SU-DHL-6 (cell line): ENCODE results near the gene WDSUB1.

Experiments used
- H2AFZ ChIP-seq: fragments of 200-600 bp; sonication (generic); 2 replicates; pipeline ENCODE4 v1.6.1; 2014; ENCODE audit warnings: low read depth, mild to moderate bottlenecking, moderate library complexity, mixed read lengths, antibody characterized with exemption, low read length; ENCODE audit not compliant: severe bottlenecking
- H3F3A ChIP-seq: fragments of 200-600 bp; shearing (Covaris generic); 2 replicates; pipeline ENCODE4 v1.6.0; 2016; ENCODE audit warnings: antibody characterized with exemption, mild to moderate bottlenecking; ENCODE audit not compliant: insufficient read depth
- H3K27ac ChIP-seq: fragments of 200-600 bp; sonication (generic); 2 replicates; pipeline ENCODE4 v1.5.1; 2016; ENCODE audit warnings: low read depth, mild to moderate bottlenecking, low read length, moderate library complexity, mixed read lengths
- H3K27me3 ChIP-seq: fragments of 200-600 bp; sonication (generic), shearing (Covaris generic); 2 replicates; pipeline ENCODE4 v1.6.0; 2014; ENCODE audit warnings: mild to moderate bottlenecking, low read length
- H3K36me3 ChIP-seq: fragments of 200-600 bp; sonication (generic); 2 replicates; pipeline ENCODE4 v1.6.1; 2014; ENCODE audit warnings: mild to moderate bottlenecking, low read length, mixed read lengths
- H3K4me2 ChIP-seq: fragments of 300-600, 200-600 bp; shearing (Covaris generic), sonication (generic); 2 replicates; pipeline ENCODE4 v1.6.0; 2014; ENCODE audit warnings: low read length, low read depth, mild to moderate bottlenecking; ENCODE audit not compliant: poor library complexity, severe bottlenecking
- H3K4me3 ChIP-seq: fragments of 200-600 bp; sonication (generic); 2 replicates; pipeline ENCODE4 v1.5.1; 2014; ENCODE audit warnings: antibody characterized with exemption, low read length, mild to moderate bottlenecking, mixed read lengths; ENCODE audit not compliant: insufficient read depth, poor library complexity, severe bottlenecking
- H3K79me2 ChIP-seq: fragments of 200-600 bp; sonication (generic); 2 replicates; pipeline ENCODE4 v1.6.1; 2014; ENCODE audit warnings: mild to moderate bottlenecking, low read length, moderate library complexity; ENCODE audit not compliant: insufficient read depth
- H3K9ac ChIP-seq: fragments of 200-600 bp; sonication (generic); 2 replicates; pipeline ENCODE4 v1.7.0; 2014; ENCODE audit warnings: mild to moderate bottlenecking, low read length
- H3K9me2 ChIP-seq: fragments of 200-600 bp; sonication (generic); replicated peaks from 2 replicates; pipeline ENCODE4 v1.6.1; 2014; ENCODE audit warnings: low read length; ENCODE audit not compliant: insufficient read depth
- H3K9me3 ChIP-seq: fragments of 200-600 bp; sonication (generic); 2 replicates; pipeline ENCODE4 v1.6.1; 2014; ENCODE audit warnings: low read length, mixed read lengths; ENCODE audit not compliant: insufficient read depth
- H4K20me1 ChIP-seq: fragments of 200-600 bp; sonication (generic); 2 replicates; pipeline ENCODE4 v1.6.1; 2014; ENCODE audit warnings: low read depth, mild to moderate bottlenecking, antibody characterized with exemption, low read length, moderate library complexity, mixed read lengths
- EZH2phosphoT487 ChIP-seq: fragments of 200-600 bp; sonication (generic), shearing (Covaris generic); conservative IDR thresholded peaks from 2 replicates; pipeline ENCODE4 v1.6.1; 2018; ENCODE audit warnings: mild to moderate bottlenecking, antibody characterized with exemption, low read length, moderate library complexity, mixed read lengths
- TF ChIP-seq, protein P1 (sequence below): fragments of 200-600 bp; sonication (generic); IDR thresholded peaks from one replicate; pipeline ENCODE4 v1.5.1; 2017; ENCODE audit warnings: antibody characterized with exemption, mild to moderate bottlenecking, low read length, moderate library complexity; ENCODE audit not compliant: insufficient read depth, poor library complexity, severe bottlenecking

Gene WDSUB1

DNA sequence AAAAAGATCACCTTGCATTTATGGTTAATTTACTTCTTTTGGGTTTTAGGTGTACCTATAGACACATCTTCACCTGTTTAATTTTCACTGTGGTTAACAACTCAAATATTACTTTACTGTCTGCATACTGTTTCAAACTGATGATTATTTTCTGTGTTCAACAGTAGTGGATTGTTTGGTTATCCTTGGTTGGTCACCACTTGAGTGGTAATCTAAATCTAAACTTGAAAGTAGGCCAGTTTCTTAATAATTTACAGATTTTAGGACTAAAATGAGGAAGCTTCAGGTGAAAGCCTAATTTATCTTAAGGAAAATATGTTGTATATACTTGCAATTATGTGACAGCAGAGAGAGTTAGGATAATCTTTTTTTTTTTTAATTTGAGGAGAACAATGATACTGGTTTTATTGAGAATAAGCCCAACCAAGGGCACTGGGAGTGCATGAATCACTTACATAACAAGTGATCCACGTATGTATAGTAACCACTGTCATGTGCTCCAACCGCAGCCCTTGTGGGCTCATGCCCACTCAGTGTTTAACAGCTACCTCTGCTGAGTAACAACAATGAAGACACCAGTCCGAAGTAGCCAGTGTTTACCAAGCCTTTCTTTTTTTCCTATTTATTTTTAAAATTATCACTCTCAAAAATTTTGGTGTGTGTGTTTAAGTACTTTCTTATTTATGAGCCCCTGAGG is 31.0 kb upstream of the WDSUB1 start:
- Histone ChIP-seq H3K9me2 (no peaks in the 10 kb centered on the region; the same call in 1 of the 2 replicates), H3K9ac (no peak overlapping the region), H3K36me3 (no peaks in the 10 kb centered on the region), H3K27ac (no peak overlapping the region), H3K27me3 (no peaks in the 10 kb centered on the region), H3K79me2 (no peaks in the 10 kb centered on the region), H3K4me2 (no peak overlapping the region), H3K9me3 (no peaks in the 10 kb centered on the region), H4K20me1 (no peaks in the 10 kb centered on the region), H3K4me3 (no peak overlapping the region), H2AFZ (no peak overlapping the region), H3F3A (no peaks in the 10 kb centered on the region)
- TF ChIP-seq EZH2phosphoT487: no peak
- TF ChIP-seq, protein P1, sequence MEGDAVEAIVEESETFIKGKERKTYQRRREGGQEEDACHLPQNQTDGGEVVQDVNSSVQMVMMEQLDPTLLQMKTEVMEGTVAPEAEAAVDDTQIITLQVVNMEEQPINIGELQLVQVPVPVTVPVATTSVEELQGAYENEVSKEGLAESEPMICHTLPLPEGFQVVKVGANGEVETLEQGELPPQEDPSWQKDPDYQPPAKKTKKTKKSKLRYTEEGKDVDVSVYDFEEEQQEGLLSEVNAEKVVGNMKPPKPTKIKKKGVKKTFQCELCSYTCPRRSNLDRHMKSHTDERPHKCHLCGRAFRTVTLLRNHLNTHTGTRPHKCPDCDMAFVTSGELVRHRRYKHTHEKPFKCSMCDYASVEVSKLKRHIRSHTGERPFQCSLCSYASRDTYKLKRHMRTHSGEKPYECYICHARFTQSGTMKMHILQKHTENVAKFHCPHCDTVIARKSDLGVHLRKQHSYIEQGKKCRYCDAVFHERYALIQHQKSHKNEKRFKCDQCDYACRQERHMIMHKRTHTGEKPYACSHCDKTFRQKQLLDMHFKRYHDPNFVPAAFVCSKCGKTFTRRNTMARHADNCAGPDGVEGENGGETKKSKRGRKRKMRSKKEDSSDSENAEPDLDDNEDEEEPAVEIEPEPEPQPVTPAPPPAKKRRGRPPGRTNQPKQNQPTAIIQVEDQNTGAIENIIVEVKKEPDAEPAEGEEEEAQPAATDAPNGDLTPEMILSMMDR: no peak

- H3K27me3 ChIP-seq: no peaks in the 10 kb centered on the region
- no peaks in the 10 kb centered on the region for H3K9me3 ChIP-seq
- no peak for TF ChIP-seq EZH2phosphoT487
- TF ChIP-seq, protein P1: no peak
- H3K79me2 ChIP-seq: no peaks in the 10 kb centered on the region
- no peaks in the 10 kb centered on the region; the same call in 1 of the 2 replicates for H3K9me2 ChIP-seq
- H3K9ac ChIP-seq: no peak overlapping the region
- no peaks in the 10 kb centered on the region for H3F3A ChIP-seq
- H3K36me3 ChIP-seq: no peaks in the 10 kb centered on the region
- H3K4me3 ChIP-seq: no peak overlapping the region
- no peak overlapping the region for H3K4me2 ChIP-seq
- H3K27ac ChIP-seq: no peak overlapping the region
- no peak overlapping the region for H2AFZ ChIP-seq
- no peaks in the 10 kb centered on the region for H4K20me1 ChIP-seq
These were observed 21.4 kb upstream of the WDSUB1 start for GRCh38 chr2:159307942-159308341.

DNA sequence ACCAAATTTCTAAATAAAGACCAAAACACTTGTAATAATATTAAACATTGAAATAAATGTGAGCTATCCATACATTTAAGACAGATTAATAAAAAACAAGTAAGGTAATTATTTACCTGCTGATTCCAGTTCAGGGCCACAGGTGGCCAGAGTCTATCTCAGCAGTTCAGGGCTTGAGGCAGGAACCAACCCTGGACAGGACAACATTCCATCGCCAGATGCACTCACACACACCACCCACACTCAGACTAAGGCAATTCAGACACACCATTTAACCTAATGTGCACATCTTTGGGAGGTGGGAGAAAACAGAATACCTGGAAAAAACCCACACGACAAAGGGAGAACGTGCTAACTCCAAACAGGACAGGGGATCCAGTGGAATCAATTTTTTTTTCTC is 14.1 kb upstream of the WDSUB1 start:
- Histone ChIP-seq H4K20me1 (no peaks in the 10 kb centered on the region), H3K4me3 (no peak overlapping the region), H2AFZ (no peak overlapping the region), H3K9me3 (no peaks in the 10 kb centered on the region), H3K79me2 (no peaks in the 10 kb centered on the region), H3K36me3 (no peaks in the 10 kb centered on the region), H3K27me3 (no peaks in the 10 kb centered on the region), H3K9ac (no peak overlapping the region), H3K27ac (no peak overlapping the region), H3K4me2 (no peak overlapping the region), H3F3A (no peaks in the 10 kb centered on the region), H3K9me2 (no peaks in the 10 kb centered on the region)
- TF ChIP-seq EZH2phosphoT487: no peak

DNA sequence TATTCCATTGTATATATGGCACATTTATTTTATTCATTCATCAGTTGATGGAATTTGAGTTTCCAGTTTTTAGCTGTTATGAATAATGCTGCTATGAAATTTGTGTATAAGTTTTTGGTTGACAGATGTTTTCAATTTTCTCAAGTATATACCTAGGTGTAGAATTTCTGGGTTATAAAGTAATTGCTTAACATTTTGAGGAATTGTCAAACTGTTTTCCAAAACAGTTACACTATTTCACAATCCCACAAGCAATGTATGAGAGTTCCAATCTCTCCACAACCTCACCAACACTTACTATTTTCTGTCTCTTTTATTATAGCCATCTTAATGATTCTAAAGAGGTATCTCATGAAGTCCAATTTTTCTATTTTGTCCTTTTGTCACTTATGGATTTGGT is 12.5 kb upstream of the WDSUB1 start:
- TF ChIP-seq, protein P1: no peak
- no peak for TF ChIP-seq EZH2phosphoT487
- H3K9ac ChIP-seq: no peak overlapping the region
- H3K9me3 ChIP-seq: no peaks in the 10 kb centered on the region
- no peaks in the 10 kb centered on the region for H3F3A ChIP-seq
- H3K36me3 ChIP-seq: no peaks in the 10 kb centered on the region
- no peak overlapping the region for H2AFZ ChIP-seq
- no peak overlapping the region for H3K4me2 ChIP-seq
- no peaks in the 10 kb centered on the region for H3K27me3 ChIP-seq
- H3K9me2 ChIP-seq: no peaks in the 10 kb centered on the region
- no peak overlapping the region for H3K4me3 ChIP-seq
- H4K20me1 ChIP-seq: no peaks in the 10 kb centered on the region
- H3K79me2 ChIP-seq: no peaks in the 10 kb centered on the region
- no peak overlapping the region for H3K27ac ChIP-seq
